HG03135 (cell line): Measurements from ENCODE around the gene TSHZ3.

Experiments
- ATAC-seq: cut with Tn5 transposase; IDR thresholded peaks from one replicate; pipeline ENCODE4 v1.9.1; 2021; ENCODE audit warnings: mild to moderate bottlenecking, moderate library complexity; ENCODE audit not compliant: unreplicated experiment

The TSHZ3 gene

DNA sequence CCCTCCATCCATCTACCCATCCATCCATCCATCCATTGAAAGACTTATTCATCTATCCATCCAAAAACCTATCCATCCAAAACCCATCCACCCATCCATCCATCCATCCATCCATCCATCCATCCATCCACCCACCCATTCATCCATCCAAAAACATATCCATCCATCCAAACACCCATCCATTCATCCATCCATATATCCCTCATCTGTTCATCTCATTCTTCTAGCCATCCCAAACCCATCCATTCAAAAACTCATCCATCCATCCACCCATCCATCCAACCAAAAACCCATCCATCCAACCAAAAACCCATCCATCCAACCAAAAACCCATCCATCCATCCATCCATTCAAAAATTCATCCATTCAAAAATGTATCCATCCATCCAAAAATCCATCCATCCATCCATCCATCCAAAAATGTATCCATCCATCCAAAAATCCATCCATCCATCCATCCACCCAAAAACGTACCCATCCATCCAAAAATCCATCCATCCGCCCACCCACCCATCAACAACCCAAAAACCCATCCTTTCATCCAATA lies 56.5 kb downstream of the TSHZ3 start:
- ATAC-seq: no peak

DNA sequence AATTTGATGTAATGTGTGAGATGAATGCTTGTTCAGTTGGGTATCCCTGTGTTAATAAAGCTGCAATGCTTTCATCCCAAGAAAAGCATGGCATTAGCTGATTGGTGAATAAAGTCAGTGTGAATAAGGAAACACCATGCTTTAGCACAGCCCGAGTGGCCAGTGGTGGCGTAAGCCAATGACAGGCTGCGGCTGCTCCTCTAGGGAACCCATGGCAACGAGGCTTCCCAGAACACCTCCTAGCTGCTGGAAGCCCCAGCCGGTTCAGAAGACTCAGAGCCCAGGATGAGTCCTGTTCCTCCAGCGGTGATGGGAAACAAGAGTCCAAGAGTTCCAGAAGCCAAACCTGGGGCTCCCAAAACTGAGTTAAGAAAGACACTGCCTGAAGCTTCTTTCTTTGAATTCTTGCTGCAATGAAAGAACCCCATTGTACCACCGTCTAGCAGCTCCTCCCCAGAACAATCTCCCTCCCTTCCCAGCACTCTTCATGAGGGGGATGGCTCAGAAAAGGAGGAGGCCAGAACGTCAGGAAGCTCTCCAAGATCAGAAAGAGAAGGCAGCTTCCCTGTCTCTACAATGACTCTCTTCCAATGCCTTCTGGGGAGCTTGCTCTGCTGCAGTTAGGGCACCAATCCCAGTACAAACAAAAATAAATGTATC lies 58.2 kb downstream of the TSHZ3 start:
- ATAC-seq: no peak

DNA sequence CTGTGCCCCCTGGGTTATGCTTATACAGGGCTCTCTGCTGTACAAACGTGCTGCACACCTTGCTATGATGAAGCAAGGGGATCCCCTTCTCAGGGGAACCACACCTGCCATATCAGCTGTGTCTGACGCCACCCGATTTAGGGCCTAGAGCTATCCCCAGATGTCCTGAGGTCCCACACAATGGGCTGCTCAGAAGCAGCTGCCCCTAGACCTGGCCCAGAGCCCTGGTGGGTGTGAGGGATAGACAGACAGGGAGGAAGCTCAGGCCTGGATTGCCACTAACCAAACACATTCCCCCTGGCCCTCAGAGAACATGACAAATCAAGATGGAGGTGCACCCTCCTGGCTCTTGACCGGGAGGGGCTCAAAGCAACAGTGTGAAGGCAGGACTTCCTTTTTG lies 59.3 kb downstream of the TSHZ3 start:
- no peak for ATAC-seq

GRCh38 chr19:31289381-31289880 lies 59.8 kb downstream of the TSHZ3 start:
- no peak for ATAC-seq

GRCh38 chr19:31286491-31286890 lies 62.7 kb downstream of the TSHZ3 start:
- ATAC-seq: no peak

DNA sequence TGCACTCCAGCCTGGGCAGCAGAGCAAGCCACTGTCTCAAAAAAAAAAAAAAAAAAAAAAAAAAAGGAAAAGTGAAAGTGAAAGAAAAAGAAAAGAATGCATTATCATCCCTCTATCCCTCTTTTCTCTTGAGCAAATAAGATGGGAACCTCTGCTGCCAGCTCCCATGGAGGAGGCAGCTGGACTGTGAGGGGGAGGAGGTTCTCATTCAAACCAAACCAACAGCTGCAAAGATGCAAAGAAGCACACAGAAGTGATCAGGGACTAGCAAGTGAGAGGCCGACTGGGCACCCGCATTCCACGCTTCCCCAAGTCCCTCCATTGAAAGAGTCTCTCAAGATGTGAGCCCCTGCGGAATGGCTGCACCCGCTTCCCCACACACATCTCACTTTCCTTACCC lies 63.5 kb downstream of the TSHZ3 start:
- no peak for ATAC-seq

GRCh38 chr19:31284621-31285020 lies 64.6 kb downstream of the TSHZ3 start:
- ATAC-seq: no peak

DNA sequence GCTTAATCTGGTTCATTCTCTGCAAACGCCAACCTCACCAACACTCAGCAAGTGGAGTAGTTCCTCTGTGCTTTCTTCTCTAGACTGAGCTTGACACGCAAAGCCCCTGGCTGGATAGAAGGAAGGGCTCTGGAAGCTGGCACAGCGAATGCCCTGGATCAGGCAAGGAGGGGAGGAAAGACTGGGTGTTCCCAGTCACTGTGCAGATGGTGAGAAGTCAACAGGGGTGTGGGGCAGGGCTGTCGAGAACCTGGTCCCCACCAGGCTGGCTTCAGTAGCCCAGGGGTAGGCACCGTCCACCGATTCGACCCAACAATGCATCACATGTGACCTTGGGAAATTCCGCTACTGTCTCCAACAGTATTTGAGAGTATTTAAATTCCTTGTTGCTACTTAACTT lies 65.5 kb downstream of the TSHZ3 start:
- no peak for ATAC-seq

DNA sequence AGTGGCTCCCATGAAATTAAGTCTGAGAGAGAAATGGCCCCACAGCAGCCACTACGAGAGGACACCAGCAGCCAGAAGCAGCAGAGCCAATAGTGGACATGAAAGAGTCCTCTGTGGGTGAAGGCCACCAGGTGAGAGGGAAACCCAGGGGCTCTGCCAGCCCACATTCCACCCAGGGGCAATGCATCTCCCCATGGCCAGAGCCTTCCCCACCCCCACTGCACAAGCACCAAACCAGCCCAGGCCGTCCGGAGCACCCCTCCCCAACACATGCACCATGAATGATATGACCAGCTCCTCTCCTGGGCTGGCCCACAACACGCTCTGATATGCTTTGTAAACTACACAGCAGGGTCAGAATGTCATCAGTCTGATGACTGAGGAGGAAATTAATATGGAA lies 66.9 kb downstream of the TSHZ3 start:
- ATAC-seq: no peak

- no peak for ATAC-seq
These were observed 68.8 kb downstream of the TSHZ3 start for GRCh38 chr19:31280287-31281006.

GRCh38 chr19:31279436-31279765 lies 69.8 kb downstream of the TSHZ3 start:
- ATAC-seq: no peak

GRCh38 chr19:31278555-31279435 lies 70.4 kb downstream of the TSHZ3 start:
- ATAC-seq: no peak

- no peak for ATAC-seq
These were observed 71.7 kb downstream of the TSHZ3 start for GRCh38 chr19:31277516-31277915.

DNA sequence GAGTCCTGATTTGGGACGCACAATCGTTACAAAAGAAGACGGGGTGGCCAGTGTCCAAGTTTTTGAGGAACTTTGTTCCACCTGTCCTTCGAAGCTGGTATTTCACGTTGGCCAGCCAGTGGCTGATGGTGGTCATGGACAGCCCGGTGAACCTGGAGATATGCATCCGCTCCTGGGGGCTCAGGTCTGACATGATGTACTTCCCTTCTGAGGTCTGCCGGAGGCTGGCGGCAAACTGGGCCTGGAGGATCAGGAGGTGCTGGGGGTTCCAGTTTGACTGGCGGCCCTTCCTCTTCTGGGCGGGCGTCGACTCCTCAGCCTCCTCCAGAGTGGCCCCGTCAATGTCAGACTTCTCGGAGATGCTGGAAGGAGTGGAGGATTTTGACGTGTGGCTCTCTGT lies 72.4 kb downstream of the TSHZ3 start:
- no peak for ATAC-seq

DNA sequence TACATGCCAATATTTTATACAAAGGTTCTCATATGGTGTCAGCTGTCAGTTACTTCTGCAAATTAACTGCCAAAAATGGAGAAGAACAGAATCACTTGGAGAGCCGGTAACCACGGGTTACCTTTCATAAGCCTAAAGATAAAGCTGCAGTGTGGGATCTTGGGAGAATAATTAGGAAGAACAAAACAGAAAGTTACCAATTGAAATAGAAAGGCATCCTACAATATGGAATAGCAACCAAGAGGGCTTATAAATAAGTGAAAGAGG lies 74.2 kb downstream of the TSHZ3 start:
- no peak for ATAC-seq

DNA sequence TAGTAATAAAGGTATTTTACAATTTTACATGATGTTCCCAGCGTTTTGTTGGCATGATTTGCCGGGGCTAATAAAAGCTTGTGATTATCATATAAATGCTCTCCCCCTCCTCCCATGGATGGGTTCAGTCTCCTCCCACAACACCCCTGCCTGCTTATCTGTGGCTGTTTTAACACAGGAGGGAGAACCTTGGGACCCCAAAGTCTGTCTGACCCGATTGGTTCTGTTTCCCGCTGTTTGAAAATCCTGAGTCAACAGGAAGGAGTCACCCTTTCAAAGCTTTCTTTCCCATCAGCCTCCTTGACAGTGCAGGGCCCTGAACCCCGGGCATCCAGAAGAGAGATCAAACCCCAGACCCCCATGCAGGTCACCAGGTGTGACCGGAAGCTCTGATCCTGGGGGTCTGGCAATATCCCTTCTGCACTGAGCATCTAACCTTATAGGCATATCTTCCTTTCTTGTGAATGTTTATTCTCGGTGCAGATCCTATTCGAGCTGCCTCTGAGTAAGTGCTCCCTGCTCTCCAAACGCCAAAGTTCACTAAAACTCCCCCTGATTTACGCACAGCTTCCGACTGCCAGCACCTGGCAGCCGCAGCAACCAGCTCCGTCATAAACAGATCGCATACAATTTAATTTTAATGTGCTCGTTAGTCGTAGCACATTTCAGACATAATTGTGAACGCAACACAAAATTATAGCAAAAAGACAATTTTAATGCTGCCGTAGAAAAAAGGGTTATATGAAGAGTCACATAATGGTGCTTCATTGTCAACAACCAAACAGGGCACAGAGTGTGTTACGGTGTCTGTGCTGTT lies 74.8 kb downstream of the TSHZ3 start:
- ATAC-seq: no peak

- no peak for ATAC-seq
These were observed 76.6 kb downstream of the TSHZ3 start for GRCh38 chr19:31272583-31273106.

DNA sequence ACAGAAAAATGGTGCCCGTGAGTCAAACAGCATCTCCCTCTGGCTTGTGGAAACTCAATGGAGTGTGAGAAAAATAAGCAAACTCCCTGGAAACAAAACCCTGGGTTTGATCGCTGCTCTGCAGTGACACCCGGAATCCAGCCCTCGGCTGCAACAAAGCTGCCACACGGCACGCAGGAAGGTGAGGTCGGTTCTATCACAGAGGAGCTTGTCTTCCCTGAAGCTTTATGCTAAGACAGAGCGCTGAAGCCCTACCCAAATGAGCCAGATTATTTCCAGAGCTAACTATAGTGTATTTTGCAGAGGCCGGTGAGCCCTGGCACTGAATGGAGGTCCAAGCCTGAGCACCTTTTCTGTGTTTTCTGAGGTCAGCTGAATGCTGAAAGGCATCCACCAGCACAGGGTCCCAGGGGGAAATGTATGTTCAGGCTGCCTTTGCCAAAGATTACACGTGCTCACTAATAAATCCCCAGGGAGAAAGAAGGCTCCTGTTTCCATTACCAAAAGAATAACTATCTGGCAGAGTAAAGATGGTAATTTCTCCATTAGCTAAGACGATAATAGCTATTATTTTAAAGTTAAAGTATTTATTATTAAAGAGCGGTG lies 77.8 kb downstream of the TSHZ3 start:
- ATAC-seq: no peak

DNA sequence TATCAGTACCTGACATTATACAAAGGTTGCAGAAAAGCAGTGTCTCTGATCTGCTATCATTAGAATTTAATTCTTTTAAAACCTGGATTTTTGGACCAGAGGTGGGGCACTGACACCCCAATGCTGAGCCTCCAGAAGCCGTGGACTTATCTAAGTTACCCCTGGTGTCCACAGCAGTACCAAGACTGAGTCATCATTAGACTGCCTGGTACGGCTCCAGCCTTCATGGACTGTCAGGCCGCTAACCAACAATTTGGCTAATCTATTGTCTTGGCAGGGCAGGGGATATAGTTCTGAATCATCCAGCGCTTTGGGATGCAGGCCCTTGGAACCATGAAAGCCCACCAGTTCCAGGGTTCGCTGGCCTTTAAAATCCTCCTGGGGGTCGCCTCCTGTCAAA lies 78.3 kb downstream of the TSHZ3 start:
- no peak for ATAC-seq

DNA sequence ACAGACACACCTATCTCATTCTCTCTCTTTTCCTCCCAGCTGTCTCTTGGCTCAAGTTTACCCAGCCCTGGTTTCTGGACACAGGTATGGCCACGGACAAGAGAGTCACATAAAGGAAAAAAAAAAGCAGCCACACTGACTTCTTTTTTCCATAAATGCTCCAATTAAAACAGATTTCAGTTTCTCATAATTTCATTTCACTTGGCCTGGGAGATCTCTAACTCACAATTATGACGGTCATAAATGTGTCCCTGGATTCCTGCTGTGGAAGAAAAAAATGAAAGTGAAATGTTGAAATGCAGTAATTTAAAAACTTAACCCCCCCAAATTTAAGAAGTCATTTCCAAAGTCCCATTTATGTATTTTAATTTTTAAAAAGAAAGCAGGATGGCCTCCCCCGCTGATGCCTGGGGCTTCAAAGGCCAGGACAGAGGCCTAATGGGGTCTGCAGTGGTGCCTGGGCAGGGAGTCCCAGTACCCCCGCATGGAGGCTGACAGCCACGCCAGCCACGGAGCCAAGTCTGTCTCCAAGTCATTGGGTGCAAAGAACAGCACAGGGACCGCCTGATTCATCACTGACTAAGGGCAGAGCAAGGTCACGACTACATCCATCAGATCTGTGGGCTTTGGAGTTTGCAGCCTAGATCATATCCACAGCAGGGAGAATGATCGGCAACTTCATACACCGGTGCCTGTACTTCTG lies 79.7 kb downstream of the TSHZ3 start:
- ATAC-seq: no peak
